Measurements from ENCODE around the gene ZNF493. TPM values are rescaled to one million over a fixed set of nuclear protein-coding genes. Genes with fewer than 3 reads are reported as not detected.

ZNF493 gene
- total and polyA plus RNA-seq, 4 donors: 1.9 to 34.6 (median 19.1) TPM

DNA sequence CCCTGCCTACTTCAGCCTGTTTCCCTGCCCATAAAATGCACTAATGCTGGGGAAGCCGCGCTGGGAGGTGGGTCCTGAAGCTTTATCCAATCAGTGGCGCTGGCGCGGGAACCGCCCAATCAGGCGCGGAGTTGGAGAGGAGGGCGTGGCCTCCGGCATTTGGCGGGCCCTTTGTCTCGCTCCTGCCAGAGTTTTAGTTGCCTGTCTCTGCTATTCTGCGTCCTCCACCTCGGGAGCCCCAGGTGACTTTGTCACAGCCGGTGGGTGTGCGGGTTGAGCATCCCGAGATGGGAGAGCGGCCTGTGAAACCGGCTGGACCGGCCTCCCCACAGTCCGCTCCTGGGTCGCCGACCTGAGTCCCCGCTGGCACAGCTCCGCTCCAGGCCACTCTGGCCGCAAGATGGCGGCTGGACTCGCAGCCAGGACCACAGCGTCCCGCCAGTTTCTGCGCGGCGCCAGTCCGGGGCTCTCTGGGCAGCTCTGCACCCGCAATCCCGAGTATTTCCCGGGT, 77.8 kb downstream of the ZNF493 start:
- intact Hi-C loops (cut with DNase I): no loop called here
- peak; percentile 84 to 92 for DNase-seq
- Histone ChIP-seq H3K27ac (ENCODE audit: low read depth in 1 of 2, low read length in 2 of 2) (no peak overlapping the region), H3K27me3 (ENCODE audit: control insufficient read depth in 1 of 2, insufficient read depth in 2 of 2, low read length in 1 of 2) (no peaks in the 10 kb centered on the region), H3K9me3 (ENCODE audit: control insufficient read depth, low read length) (no peaks in the 10 kb centered on the region), H3K4me1 (ENCODE audit: control insufficient read depth in 1 of 2, insufficient read depth in 2 of 2, low read length in 2 of 2) (no peaks in the 10 kb centered on the region), H3K36me3 (ENCODE audit: control insufficient read depth in 1 of 2, insufficient read depth in 2 of 2, low read length in 1 of 2) (no peaks in the 10 kb centered on the region), H3K4me3 (ENCODE audit: low read length in 2 of 2) (peak overlapping the region in 1 of 2 donors; percentile 27)
- ATAC-seq (ENCODE audit: low FRiP score): peak; percentile 95
- 0 to 2% methylated on average over 34 to 37 of the region's 37 CpGs for WGBS, 2 donors

Other genes with a start within 250 kb of the ZNF493 start
- 10 to 100 TPM; 16.0 to 20.8 TPM for gene ZNF708, start 67.7 kb upstream of the ZNF493 start, total RNA-seq
- gene ZNF708, start 67.7 kb upstream of the ZNF493 start, polyA plus RNA-seq: 1 to 10 TPM; 2.4 to 6.0 TPM
- gene ZNF738, start 38.1 kb upstream of the ZNF493 start, total RNA-seq: 1 to 10 TPM; 5.2 to 8.6 TPM
- gene ZNF738, start 38.1 kb upstream of the ZNF493 start, polyA plus RNA-seq: 1 to 10 TPM; 2.4 to 5.3 TPM
- gene ZNF429, start 108.5 kb downstream of the ZNF493 start, total RNA-seq: 10 to 100 TPM in 1 of 2 donors, 1 to 10 TPM in 1; 5.8 to 14.3 TPM
- gene ZNF429, start 108.5 kb downstream of the ZNF493 start, polyA plus RNA-seq: 1 to 10 TPM; 7.1 to 8.2 TPM

Measured in aorta (tissue), 5 donors.